SU-DHL-6 (cell line): ENCODE data around the gene CNTNAP5.

ENCODE experiments used
- CTCF ChIP-seq: fragments of 200-600 bp; sonication (generic); IDR thresholded peaks from one replicate; pipeline ENCODE4 v1.5.1; 2017; ENCODE audit warnings: antibody characterized with exemption, mild to moderate bottlenecking, low read length, moderate library complexity; ENCODE audit not compliant: insufficient read depth, poor library complexity, severe bottlenecking
- EZH2phosphoT487 ChIP-seq: fragments of 200-600 bp; sonication (generic), shearing (Covaris generic); conservative IDR thresholded peaks from 2 replicates; pipeline ENCODE4 v1.6.1; 2018; ENCODE audit warnings: mild to moderate bottlenecking, antibody characterized with exemption, low read length, moderate library complexity, mixed read lengths

GRCh38 chr2:124756048-124756447, 731.0 kb downstream of the CNTNAP5 start:
- TF ChIP-seq CTCF (no peak), EZH2phosphoT487 (no peak)
